GM12891 (cell line): Measurements from ENCODE around the gene MLX.
"Not testable (repeated sequence)": the region's sequence is repeated elsewhere in the genome, so short reads cannot be mapped to it uniquely, and the experiment has no call there.

ENCODE experiments used
- POLR2A ChIP-seq: IDR thresholded peaks from 2 replicates; pipeline ENCODE4 v1.6.1; 2011; ENCODE audit warnings: low read depth, low read length, control low read depth
- POLR2AphosphoS5 ChIP-seq: IDR thresholded peaks from 2 replicates; pipeline ENCODE4 v1.6.1; 2011; ENCODE audit warnings: low read depth, low read length, control low read depth
- SPI1 ChIP-seq: IDR thresholded peaks from 2 replicates; pipeline ENCODE4 v1.6.1; 2011; ENCODE audit warnings: low read depth, low read length, control low read depth
- TAF1 ChIP-seq: IDR thresholded peaks from 2 replicates; pipeline ENCODE4 v1.6.1; 2011; ENCODE audit warnings: low read depth, low read length, control low read depth

GRCh38 chr17:42552736-42553135, 14.2 kb upstream of the MLX start, which contains the start of gene HSD17B1:
- TF ChIP-seq POLR2A, SPI1, TAF1, POLR2AphosphoS5: not testable (repeated sequence)
